Gastrocnemius medialis (tissue), 4 donors: ENCODE results near the gene MARCHF4. TPM values are rescaled to one million over a fixed set of nuclear protein-coding genes. Genes with fewer than 3 reads are reported as not detected.

ENCODE experiments used
- ATAC-seq, 2 donors: fragments of 150-250 bp; one replicate each; pipeline ENCODE4 v1.9.1; 2016
- DNase-seq, 2 donors: peaks; one replicate each; pipeline ENCODE4 v3.0.0-alpha.2; 2019
- H3K27ac ChIP-seq, 4 donors: fragments of 200-600 bp; sonication (generic); 1 replicate in 1 of 4; 2 replicates in 3 of 4; pipeline ENCODE4 v1.5.1; 2016 to 2018; ENCODE audit warnings: mild to moderate bottlenecking in 2 of 4, moderate library complexity in 1 of 4
- H3K27me3 ChIP-seq, 3 donors: fragments of 200-600 bp; sonication (generic) in 2 of 3; 1 replicate in 1 of 3; 2 replicates in 2 of 3; pipeline versions ENCODE4 v1.5.1 to v1.6.0; 2016 to 2019; ENCODE audit warnings: mild to moderate bottlenecking in 1 of 3, moderate library complexity in 1 of 3
- H3K36me3 ChIP-seq, 2 donors: fragments of 200-600 bp; sonication (generic) in 1 of 2; one replicate each; pipeline ENCODE4 v1.5.1; 2017 to 2018
- H3K4me1 ChIP-seq, 2 donors: fragments of 200-600 bp; sonication (generic) in 1 of 2; one replicate each; pipeline ENCODE4 v1.5.1; 2016 to 2017; ENCODE audit warnings: mild to moderate bottlenecking in 2 of 2
- H3K4me3 ChIP-seq, 4 donors: fragments of 200-600 bp; sonication (generic) in 3 of 4; 1 replicate in 1 of 4; 2 replicates in 3 of 4; pipeline ENCODE4 v1.5.1; 2016 to 2019; ENCODE audit warnings: mild to moderate bottlenecking in 2 of 4
- H3K9me3 ChIP-seq, 3 donors: fragments of 200-600 bp; sonication (generic) in 2 of 3; 1 replicate in 1 of 3; 2 replicates in 2 of 3; pipeline ENCODE4 v1.5.1; 2016 to 2019
- POLR2A ChIP-seq, 2 donors: fragments of 450-650 bp; IDR thresholded peaks; one replicate each; pipeline ENCODE4 v1.6.1; 2017; ENCODE audit warnings: antibody characterized with exemption in 2 of 2, mild to moderate bottlenecking in 2 of 2, moderate library complexity in 2 of 2
- in situ Hi-C, 4 donors: fragments of 200-750 bp; cut with MboI; loops; one replicate each; pipeline versions ENCODE4 v1.15.0 to v1.8.0; 2017; ENCODE audit warnings: low sequenced_read_pairs in 4 of 4
- intact Hi-C: fragments of 100-400 bp; cut with DNase I; formaldehyde crosslinking; loops from one replicate; pipeline ENCODE4 v1.15.1; 2023; ENCODE audit warnings: low total_unique reads
- total RNA-seq, 4 donors: library from RNA; depleted of rRNA; stranded (reverse); fragments of >200 nt; gene quantifications; one replicate each; pipeline versions ENCODE4 v1.1.0 to v1.2.3, GENCODE V29; 2016
- TF ChIP-seq, protein P1 (sequence below), 5 experiments: fragments of 450-650 bp in 3 of 5; fragments of 200-600 bp in 2 of 5; sonication (generic) in 2 of 5; IDR thresholded peaks in 4 of 5; conservative IDR thresholded peaks in 1 of 5; 1 replicate in 4 of 5; 2 replicates in 1 of 5; pipeline ENCODE4 v1.5.1; 2016 to 2019; ENCODE audit warnings: antibody characterized with exemption in 5 of 5, mild to moderate bottlenecking in 3 of 5, moderate library complexity in 3 of 5

MARCHF4 gene
- total RNA-seq, 4 donors from 2014 or later = not detected

DNA sequence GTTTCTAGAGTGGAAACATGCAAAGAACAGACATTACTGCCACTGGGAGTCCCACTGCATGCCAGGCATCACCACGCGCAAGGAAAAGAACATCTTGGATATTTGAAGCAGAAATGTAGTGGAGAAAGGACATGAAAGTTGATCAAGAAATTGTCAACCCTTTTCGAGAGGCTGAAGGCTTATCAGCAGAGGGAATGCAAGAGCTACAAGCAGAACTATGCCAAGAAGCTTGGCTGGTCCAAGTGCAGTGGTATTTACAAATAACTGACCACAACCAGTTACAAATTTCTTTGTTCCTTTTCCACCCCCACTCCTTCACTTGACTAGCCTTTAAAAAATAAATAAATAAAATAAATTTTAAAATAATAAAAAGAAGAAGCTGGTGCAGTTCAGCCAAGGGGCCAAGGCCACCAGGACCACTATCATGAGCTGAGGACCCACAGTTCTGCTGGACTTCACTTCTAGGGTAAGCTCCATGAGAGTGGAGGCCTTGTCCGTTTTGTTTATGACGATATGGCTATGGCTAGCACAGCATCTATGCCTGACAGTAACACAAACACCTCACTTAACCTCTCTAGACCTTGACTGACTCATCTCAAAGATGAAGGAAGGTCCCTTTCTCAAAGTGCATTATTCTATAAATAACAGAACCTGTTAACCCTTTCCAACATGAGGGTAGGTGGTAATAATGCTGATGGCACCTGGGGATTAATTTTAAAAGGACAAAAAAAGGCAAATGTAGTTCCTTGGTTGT lies 20.9 kb downstream of the MARCHF4 start:
- DNase-seq (no peak), ATAC-seq (no peak)
- H3K27me3 ChIP-seq = no peaks in the 10 kb centered on the region
- in situ Hi-C loops (no loop called here), intact Hi-C loops (no loop called here)
- TF ChIP-seq, protein P1, sequence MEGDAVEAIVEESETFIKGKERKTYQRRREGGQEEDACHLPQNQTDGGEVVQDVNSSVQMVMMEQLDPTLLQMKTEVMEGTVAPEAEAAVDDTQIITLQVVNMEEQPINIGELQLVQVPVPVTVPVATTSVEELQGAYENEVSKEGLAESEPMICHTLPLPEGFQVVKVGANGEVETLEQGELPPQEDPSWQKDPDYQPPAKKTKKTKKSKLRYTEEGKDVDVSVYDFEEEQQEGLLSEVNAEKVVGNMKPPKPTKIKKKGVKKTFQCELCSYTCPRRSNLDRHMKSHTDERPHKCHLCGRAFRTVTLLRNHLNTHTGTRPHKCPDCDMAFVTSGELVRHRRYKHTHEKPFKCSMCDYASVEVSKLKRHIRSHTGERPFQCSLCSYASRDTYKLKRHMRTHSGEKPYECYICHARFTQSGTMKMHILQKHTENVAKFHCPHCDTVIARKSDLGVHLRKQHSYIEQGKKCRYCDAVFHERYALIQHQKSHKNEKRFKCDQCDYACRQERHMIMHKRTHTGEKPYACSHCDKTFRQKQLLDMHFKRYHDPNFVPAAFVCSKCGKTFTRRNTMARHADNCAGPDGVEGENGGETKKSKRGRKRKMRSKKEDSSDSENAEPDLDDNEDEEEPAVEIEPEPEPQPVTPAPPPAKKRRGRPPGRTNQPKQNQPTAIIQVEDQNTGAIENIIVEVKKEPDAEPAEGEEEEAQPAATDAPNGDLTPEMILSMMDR (IDR thresholded peaks at IDR 0.05 in 4 of 5, conservative IDR thresholded peaks at IDR 0.05 in 1 of 5) = no peak
- TF ChIP-seq POLR2A (IDR thresholded peaks at IDR 0.05) = no peak
- H3K36me3 ChIP-seq = no peaks in the 10 kb centered on the region
- H3K9me3 ChIP-seq = no peaks in the 10 kb centered on the region
- H3K27ac ChIP-seq = no peak overlapping the region
- H3K4me3 ChIP-seq = no peak overlapping the region
- H3K4me1 ChIP-seq = no peaks in the 10 kb centered on the region

DNA sequence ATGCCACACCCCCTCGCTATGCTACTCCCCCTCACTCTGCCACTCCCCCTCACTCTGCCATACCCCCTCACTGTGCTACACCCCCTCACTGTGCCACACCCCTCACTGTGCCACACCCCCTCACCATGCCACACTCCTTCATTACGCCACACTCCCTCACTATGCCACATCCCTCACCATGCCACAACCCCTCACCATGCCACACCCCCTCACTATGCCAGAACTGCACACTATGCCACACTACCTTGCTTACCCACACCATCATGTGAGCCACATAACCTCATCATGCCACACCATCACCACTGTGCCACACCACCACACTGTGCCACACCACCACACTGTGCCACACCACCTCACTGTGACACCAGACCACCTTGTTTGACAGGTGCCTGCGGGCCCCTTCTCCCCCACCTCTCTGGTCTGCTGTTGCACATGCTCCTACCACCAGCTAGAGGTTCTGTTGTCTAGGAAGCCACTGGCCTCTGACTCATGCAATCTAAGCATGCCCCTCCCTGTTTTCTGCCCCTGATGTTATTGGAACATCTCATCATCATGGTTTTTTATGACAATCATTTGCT lies 22.0 kb downstream of the MARCHF4 start:
- H3K9me3 ChIP-seq = no peaks in the 10 kb centered on the region
- H3K4me3 ChIP-seq = no peak overlapping the region
- in situ Hi-C loops (no loop called here), intact Hi-C loops (no loop called here)
- no peaks in the 10 kb centered on the region for H3K27me3 ChIP-seq
- TF ChIP-seq POLR2A (IDR thresholded peaks at IDR 0.05) = no peak
- TF ChIP-seq, protein P1 (IDR thresholded peaks at IDR 0.05 in 4 of 5, conservative IDR thresholded peaks at IDR 0.05 in 1 of 5) = no peak
- ATAC-seq = no peak
- no peak overlapping the region for H3K27ac ChIP-seq
- H3K36me3 ChIP-seq = no peaks in the 10 kb centered on the region
- no peaks in the 10 kb centered on the region for H3K4me1 ChIP-seq
- no peak for DNase-seq

DNA sequence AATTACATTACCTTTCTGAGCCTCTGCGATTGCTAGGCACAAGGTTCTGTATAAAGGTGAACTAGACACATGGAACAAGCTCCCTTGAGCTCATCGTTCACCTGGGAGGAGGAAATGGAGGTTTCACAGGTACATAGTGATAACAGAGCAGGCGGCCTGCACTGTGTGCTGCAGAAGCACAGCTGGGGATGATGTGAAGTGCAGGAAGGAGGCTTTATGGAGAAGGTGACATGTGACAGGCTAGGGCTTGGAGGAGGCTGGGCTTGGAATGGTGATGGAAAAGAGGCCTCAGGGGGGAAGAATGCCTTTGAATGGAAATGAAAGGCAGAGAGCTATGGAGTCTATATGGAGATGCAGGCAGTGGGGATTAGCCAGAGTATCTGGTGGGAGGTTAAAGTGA lies 22.9 kb downstream of the MARCHF4 start:
- TF ChIP-seq, protein P1 (IDR thresholded peaks at IDR 0.05 in 4 of 5, conservative IDR thresholded peaks at IDR 0.05 in 1 of 5) = no peak
- Histone ChIP-seq H3K4me1 (no peaks in the 10 kb centered on the region), H3K4me3 (no peak overlapping the region), H3K36me3 (no peaks in the 10 kb centered on the region), H3K27me3 (no peaks in the 10 kb centered on the region), H3K9me3 (no peaks in the 10 kb centered on the region), H3K27ac (no peak overlapping the region)
- intact Hi-C loops = no loop called here
- in situ Hi-C loops = no loop called here
- DNase-seq (no peak), ATAC-seq (no peak)

DNA sequence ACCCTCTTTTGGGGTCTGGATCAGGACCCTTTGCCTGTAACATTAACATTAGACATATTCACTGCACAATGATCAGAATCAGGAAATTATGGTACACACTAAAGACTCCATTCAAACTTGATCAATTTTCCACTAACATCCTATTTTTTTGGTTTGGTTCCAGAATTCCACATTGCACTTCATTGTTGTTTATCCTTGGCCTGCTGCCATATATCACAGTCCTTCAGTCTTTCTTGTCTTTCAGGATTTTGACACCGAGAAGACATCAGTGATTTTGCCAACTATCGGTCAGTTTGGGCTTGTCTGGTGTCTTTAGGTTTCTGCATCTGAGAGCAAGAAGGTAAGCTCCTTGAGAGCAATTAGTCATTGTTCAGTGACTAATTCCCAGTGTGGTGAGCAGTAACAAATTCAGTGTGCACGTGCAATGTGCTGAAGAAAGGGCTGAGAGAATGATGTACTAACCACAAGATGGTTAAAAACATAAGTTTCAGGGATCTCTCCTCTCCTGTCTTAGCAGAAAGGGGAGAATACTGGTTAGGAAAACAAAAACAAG lies 23.5 kb downstream of the MARCHF4 start:
- intact Hi-C loops (no loop called here), in situ Hi-C loops (no loop called here)
- ATAC-seq (no peak), DNase-seq (no peak)
- Histone ChIP-seq H3K27me3 (no peaks in the 10 kb centered on the region), H3K36me3 (no peaks in the 10 kb centered on the region), H3K4me1 (no peaks in the 10 kb centered on the region), H3K4me3 (no peak overlapping the region), H3K27ac (no peak overlapping the region), H3K9me3 (no peaks in the 10 kb centered on the region)
- TF ChIP-seq POLR2A (IDR thresholded peaks at IDR 0.05) = no peak
- TF ChIP-seq, protein P1 (IDR thresholded peaks at IDR 0.05 in 4 of 5, conservative IDR thresholded peaks at IDR 0.05 in 1 of 5) = no peak
